K562 (cell line): ENCODE measurements around the gene ZNF672. TPM values are rescaled to one million over a fixed set of nuclear protein-coding genes. Genes with fewer than 3 reads are reported as not detected.

Source experiments
- ATF4 ChIP-seq: fragments of 450-650 bp; formaldehyde crosslinking; IDR thresholded peaks from 2 replicates; pipeline ENCODE4 v1.4.0; 2022; ENCODE audit warnings: mild to moderate bottlenecking, moderate library complexity
- ATF7 ChIP-seq: fragments of 450-650 bp; IDR thresholded peaks from 2 replicates; pipeline ENCODE4 v1.7.1; 2014; ENCODE audit warnings: mild to moderate bottlenecking, moderate library complexity
- BRD4 ChIP-seq: fragments of 200-600 bp; sonication (generic); IDR thresholded peaks from 2 replicates; pipeline ENCODE4 v1.6.1; 2017; ENCODE audit warnings: inconsistent platforms
- CGGBP1 ChIP-seq: fragments of 250-450 bp; sonication (Bioruptor Pico); IDR thresholded peaks from 2 replicates; pipeline ENCODE4 v1.9.0; 2021; ENCODE audit warnings: mild to moderate bottlenecking
- CHCHD3 ChIP-seq: fragments of 250-450 bp; sonication (Bioruptor Pico); IDR thresholded peaks from 2 replicates; pipeline ENCODE4 v2.1.2; 2022; ENCODE audit warnings: mild to moderate bottlenecking
- E2F6 ChIP-seq, 2 experiments: IDR thresholded peaks; 2 replicates each; pipeline ENCODE4 v1.6.1; 2011; ENCODE audit warnings: borderline replicate concordance in 1 of 2, control low read depth in 1 of 2, low read depth in 1 of 2, low read length in 1 of 2, mild to moderate bottlenecking in 1 of 2, mixed read lengths in 1 of 2, moderate library complexity in 1 of 2; ENCODE audit not compliant: insufficient read depth in 1 of 2, insufficient read length in 1 of 2, poor library complexity in 1 of 2, severe bottlenecking in 1 of 2; ENCODE audit errors: extremely low read depth in 1 of 2
- ETV6 ChIP-seq, 3 experiments: fragments of 150-350 bp in 1 of 3; sonication (generic) in 1 of 3; formaldehyde crosslinking in 1 of 3; IDR thresholded peaks; 2 replicates each; pipeline versions ENCODE4 v1.6.1 to v1.8.0; 2014 to 2022; ENCODE audit warnings: borderline replicate concordance in 2 of 3, low read depth in 2 of 3, antibody characterized with exemption in 1 of 3, low read length in 1 of 3, mild to moderate bottlenecking in 1 of 3, missing genetic modification reagents in 1 of 3
- KLF1 ChIP-seq: fragments of 450-650 bp; IDR thresholded peaks from 2 replicates; pipeline ENCODE4 v1.6.1; 2016; ENCODE audit warnings: missing genetic modification characterization, missing compliant biosample characterization
- MAX ChIP-seq: sonication (generic); formaldehyde crosslinking; IDR thresholded peaks from 2 replicates; pipeline ENCODE4 v1.9.0; 2022; ENCODE audit warnings: mild to moderate bottlenecking, missing genetic modification reagents
- POLR2A ChIP-seq: fragments of 450-650 bp; conservative IDR thresholded peaks from 2 replicates; pipeline ENCODE4 v1.6.1; 2016
- PTTG1 ChIP-seq: fragments of 450-650 bp; IDR thresholded peaks from 2 replicates; pipeline ENCODE4 v1.6.1; 2016; ENCODE audit warnings: low read depth, mild to moderate bottlenecking, missing genetic modification characterization, missing compliant biosample characterization
- SP1 ChIP-seq: sonication (generic); formaldehyde crosslinking; IDR thresholded peaks from 2 replicates; pipeline ENCODE4 v1.8.1; 2022; ENCODE audit warnings: mild to moderate bottlenecking, missing genetic modification reagents
- TCF3 ChIP-seq: sonication (generic); formaldehyde crosslinking; IDR thresholded peaks from 2 replicates; pipeline ENCODE4 v1.4.0; 2020; ENCODE audit warnings: mild to moderate bottlenecking, missing genetic modification reagents
- USF1 ChIP-seq: sonication (generic); formaldehyde crosslinking; IDR thresholded peaks from 2 replicates; pipeline ENCODE4 v1.9.0; 2022; ENCODE audit warnings: mild to moderate bottlenecking, missing genetic modification reagents
- YY1 ChIP-seq, 3 experiments: IDR thresholded peaks; 2 replicates each; pipeline ENCODE4 v1.6.1; 2011; ENCODE audit warnings: low read length in 2 of 3, mild to moderate bottlenecking in 2 of 3, moderate library complexity in 2 of 3, borderline replicate concordance in 1 of 3, control low read depth in 1 of 3, low read depth in 1 of 3; ENCODE audit not compliant: insufficient read depth in 3 of 3, insufficient replicate concordance in 2 of 3, control insufficient read depth in 1 of 3, insufficient read length in 1 of 3; ENCODE audit errors: extremely low read depth in 1 of 3
- ZBED1 ChIP-seq: IDR thresholded peaks from 2 replicates; pipeline ENCODE4 v1.6.1; 2014
- ZC3H4 ChIP-seq: sonication (generic); formaldehyde crosslinking; IDR thresholded peaks from 2 replicates; pipeline ENCODE4 v1.9.0; 2021; ENCODE audit warnings: missing genetic modification reagents, borderline replicate concordance
- ZFPM2 ChIP-seq: fragments of 250-450 bp; sonication (Bioruptor Pico); IDR thresholded peaks from 2 replicates; pipeline ENCODE4 v1.5.1; 2022; ENCODE audit warnings: mild to moderate bottlenecking
- ZNF134 ChIP-seq: fragments of 250-450 bp; sonication (Bioruptor Pico); conservative IDR thresholded peaks from 2 replicates; pipeline ENCODE4 v1.4.0; 2020
- ZNF232 ChIP-seq: sonication (generic); formaldehyde crosslinking; IDR thresholded peaks from 2 replicates; pipeline ENCODE4 v1.8.0; 2022; ENCODE audit warnings: mild to moderate bottlenecking, missing genetic modification reagents
- ZNF253 ChIP-seq: fragments of 250-450 bp; sonication (Bioruptor Pico); conservative IDR thresholded peaks from 2 replicates; pipeline ENCODE4 v1.6.1; 2021; ENCODE audit warnings: mild to moderate bottlenecking
- ZNF263 ChIP-seq: sonication (generic); formaldehyde crosslinking; IDR thresholded peaks from 2 replicates; pipeline ENCODE4 v1.8.0; 2022; ENCODE audit warnings: mild to moderate bottlenecking, missing genetic modification reagents, borderline replicate concordance
- ZNF586 ChIP-seq: fragments of 450-650 bp; formaldehyde crosslinking; conservative IDR thresholded peaks from 2 replicates; pipeline ENCODE4 v1.4.0; 2020; ENCODE audit warnings: mild to moderate bottlenecking, moderate library complexity
- ZNF699 ChIP-seq: fragments of 250-450 bp; sonication (Bioruptor Pico); IDR thresholded peaks from 2 replicates; pipeline ENCODE4 v1.8.0; 2021; ENCODE audit warnings: mild to moderate bottlenecking, moderate library complexity; ENCODE audit not compliant: insufficient replicate concordance
- polyA plus RNA-seq, 8 experiments: library from polyadenylated mRNA; depleted of rRNA in 4 of 8; stranded (reverse) in 5 of 8; unstranded in 3 of 8; fragments of >200 nt; fragmentation: Nextera tagmentation in 2 of 8; fragmentation: Illumina TruSeq in 1 of 8; extraction: Ambion mirVana in 2 of 8; extraction: Trizol in 1 of 8; gene quantifications; 2 replicates each; pipeline versions ENCODE4 v1.2.1 to v1.2.3, GENCODE V29; 2011 to 2014; ENCODE audit warnings: inconsistent platforms in 1 of 8, missing spikeins in 1 of 8
- total RNA-seq, 7 experiments: library from RNA; depleted of rRNA in 6 of 7; stranded (reverse); fragments of >200 nt in 6 of 7; fragmentation: Illumina TruSeq in 2 of 7; extraction: Trizol in 2 of 7; gene quantifications; 2 replicates each; pipeline versions ENCODE4 v1.2.1 to v1.2.3, GENCODE V29; 2011 to 2021; ENCODE audit warnings: low replicate concordance in 1 of 7

The ZNF672 gene
- total and polyA plus RNA-seq, 9 of the 15 experiments (the other 6 are each of a cell fraction or from before 2014, with no cell fraction given) = 1.9 to 57.9 (median 24.1) TPM

- 0 out of 2 replicates have a peak, but pooled peaks have one; percentile 69 for TF ChIP-seq ZNF232 (CRISPR knock-in tag)
- no peak for TF ChIP-seq CGGBP1 (CRISPR knock-in tag)
- TF ChIP-seq ATF4 (CRISPR knock-in tag) = no peak
- peak; percentile 96 for TF ChIP-seq POLR2A
- peak; percentile 26; the same call in 1 of the 2 replicates for TF ChIP-seq BRD4
- no peak for TF ChIP-seq ZNF699 (CRISPR knock-in tag)
- no peak for TF ChIP-seq ZNF586 (CRISPR knock-in tag)
- peak; percentile 58 for TF ChIP-seq USF1 (CRISPR knock-in tag)
- TF ChIP-seq YY1 (IDR thresholded peaks at IDR 0.05; ENCODE audit: borderline replicate concordance in 1 of 3, control insufficient read depth in 1 of 3, extremely low read depth in 1 of 3, insufficient read depth in 3 of 3, insufficient read length in 1 of 3, insufficient replicate concordance in 2 of 3, low read depth in 1 of 3, low read length in 2 of 3) = peak in 1 of 3 experiments; percentile 10
- 0 out of 2 replicates have a peak, but pooled peaks have one; percentile 16 for TF ChIP-seq ZBED1
- TF ChIP-seq ZNF134 (CRISPR knock-in tag) = peak; percentile 85
- peak; percentile 5; the same call in 1 of the 2 replicates for TF ChIP-seq TCF3 (CRISPR knock-in tag)
- TF ChIP-seq E2F6 (IDR thresholded peaks at IDR 0.05; ENCODE audit: borderline replicate concordance in 1 of 2, extremely low read depth in 1 of 2, insufficient read depth in 1 of 2, insufficient read length in 1 of 2, low read depth in 1 of 2, low read length in 1 of 2, poor library complexity in 1 of 2, severe bottlenecking in 1 of 2) = peak in 1 of 2 experiments; percentile 60
- TF ChIP-seq ZNF263 (CRISPR knock-in tag) = peak; percentile 51; the same call in 1 of the 2 replicates
- 0 out of 2 replicates have a peak, but pooled peaks have one; percentile 10 for TF ChIP-seq ZFPM2 (CRISPR knock-in tag)
- TF ChIP-seq ZNF253 = no peak
- TF ChIP-seq CHCHD3 = no peak
- TF ChIP-seq ZC3H4 (CRISPR knock-in tag) = peak; percentile 89; the same call in 1 of the 2 replicates
- TF ChIP-seq ETV6 (IDR thresholded peaks at IDR 0.05; ENCODE audit: borderline replicate concordance in 1 of 2, low read depth in 2 of 2, low read length in 1 of 2) = no peak
- peak; percentile 11; the same call in 1 of the 2 replicates for TF ChIP-seq ETV6 (CRISPR knock-in tag; IDR thresholded peaks at IDR 0.05; ENCODE audit: borderline replicate concordance)
- TF ChIP-seq ATF7 = peak; percentile 89
- no peak for TF ChIP-seq PTTG1 (tag)
- no peak for TF ChIP-seq KLF1 (tag)
- peak; percentile 77; the same call in 1 of the 2 replicates for TF ChIP-seq SP1 (CRISPR knock-in tag)
- peak; percentile 79 for TF ChIP-seq MAX (CRISPR knock-in tag)
These were observed 538 bp downstream of the ZNF672 start (continued) for GRCh38 chr1:248838357-248839167.
